Neural progenitor cell (in vitro differentiated cells): ENCODE measurements around the gene GPR82. TPM values are rescaled to one million over a fixed set of nuclear protein-coding genes. Genes with fewer than 3 reads are reported as not detected.

Experiments
- DNase-seq: peaks from one replicate; pipeline ENCODE4 v3.0.0-alpha.2; 2016; ENCODE audit warnings: low spot score
- H2AFZ ChIP-seq: fragments of 200-600 bp; sonication (generic); replicated peaks from 2 replicates; pipeline ENCODE4 v1.6.1; 2016; ENCODE audit warnings: antibody characterized with exemption
- H3F3A ChIP-seq: fragments of 200-600 bp; sonication (generic); 2 replicates; pipeline ENCODE4 v1.6.1; 2016; ENCODE audit warnings: antibody characterized with exemption, low read depth
- H3K27ac ChIP-seq: fragments of 200-600 bp; sonication (generic); 2 replicates; pipeline ENCODE4 v1.5.1; 2016; ENCODE audit warnings: mild to moderate bottlenecking
- H3K27me3 ChIP-seq: fragments of 200-600 bp; sonication (generic); 2 replicates; pipeline ENCODE4 v1.6.1; 2016; ENCODE audit warnings: mild to moderate bottlenecking, moderate library complexity
- H3K36me3 ChIP-seq: fragments of 200-600 bp; sonication (generic); 2 replicates; pipeline ENCODE4 v1.5.1; 2016
- H3K4me1 ChIP-seq: fragments of 200-600 bp; sonication (generic); 2 replicates; pipeline ENCODE4 v1.6.1; 2016; ENCODE audit warnings: mixed run types
- H3K4me2 ChIP-seq: fragments of 200-600 bp; sonication (generic); 2 replicates; pipeline ENCODE4 v1.6.1; 2016
- H3K4me3 ChIP-seq: fragments of 200-600 bp; sonication (generic); 2 replicates; pipeline ENCODE4 v1.5.1; 2016
- H3K79me2 ChIP-seq: fragments of 200-600 bp; sonication (generic); 2 replicates; pipeline ENCODE4 v1.6.1; 2016; ENCODE audit warnings: low read depth
- H3K9ac ChIP-seq: fragments of 200-600 bp; sonication (generic); 2 replicates; pipeline ENCODE4 v1.6.1; 2016
- H3K9me3 ChIP-seq: fragments of 200-600 bp; sonication (generic); 2 replicates; pipeline ENCODE4 v1.5.1; 2016; ENCODE audit warnings: low read depth
- H4K20me1 ChIP-seq: fragments of 200-600 bp; sonication (generic); 2 replicates; pipeline ENCODE4 v1.6.1; 2016; ENCODE audit warnings: low read depth
- H3K27ac Mint-ChIP-seq: 3 replicates; pipeline ENCODE4 v1.8.0; 2021; ENCODE audit warnings: mixed read lengths
- H3K27me3 Mint-ChIP-seq: 2 replicates; pipeline ENCODE4 v1.8.0; 2022; ENCODE audit warnings: low read depth, mild to moderate bottlenecking, inconsistent platforms, moderate library complexity, mixed read lengths; ENCODE audit not compliant: insufficient read depth
- H3K36me3 Mint-ChIP-seq: 3 replicates; pipeline ENCODE4 v1.8.0; 2021; ENCODE audit warnings: mixed read lengths
- H3K4me1 Mint-ChIP-seq: 3 replicates; pipeline ENCODE4 v1.8.0; 2021; ENCODE audit warnings: mixed read lengths
- H3K4me3 Mint-ChIP-seq: 3 replicates; pipeline ENCODE4 v1.8.0; 2021; ENCODE audit warnings: mild to moderate bottlenecking, moderate library complexity, mixed read lengths
- H3K9me3 Mint-ChIP-seq: 3 replicates; pipeline ENCODE4 v1.8.0; 2020; ENCODE audit warnings: mixed read lengths
- EZH2 ChIP-seq: fragments of 200-600 bp; sonication (generic); IDR thresholded peaks from 2 replicates; pipeline ENCODE4 v1.6.1; 2017; ENCODE audit warnings: antibody characterized with exemption, mild to moderate bottlenecking, moderate library complexity
- EZH2phosphoT487 ChIP-seq: fragments of 200-600 bp; sonication (generic); IDR thresholded peaks from 2 replicates; pipeline ENCODE4 v1.6.1; 2017; ENCODE audit warnings: antibody characterized with exemption
- total RNA-seq: library from RNA; depleted of rRNA; stranded (reverse); fragments of >200 nt; gene quantifications from 2 replicates; pipeline ENCODE4 v1.2.3, GENCODE V29; 2015; ENCODE audit warnings: low replicate concordance
- TF ChIP-seq, protein P1 (sequence below): fragments of 200-600 bp; sonication (generic); IDR thresholded peaks from 2 replicates; pipeline ENCODE4 v1.5.1; 2017; ENCODE audit warnings: antibody characterized with exemption, mild to moderate bottlenecking

GPR82 gene
- total RNA-seq, 1 donor from 2014 or later = not detected

DNA sequence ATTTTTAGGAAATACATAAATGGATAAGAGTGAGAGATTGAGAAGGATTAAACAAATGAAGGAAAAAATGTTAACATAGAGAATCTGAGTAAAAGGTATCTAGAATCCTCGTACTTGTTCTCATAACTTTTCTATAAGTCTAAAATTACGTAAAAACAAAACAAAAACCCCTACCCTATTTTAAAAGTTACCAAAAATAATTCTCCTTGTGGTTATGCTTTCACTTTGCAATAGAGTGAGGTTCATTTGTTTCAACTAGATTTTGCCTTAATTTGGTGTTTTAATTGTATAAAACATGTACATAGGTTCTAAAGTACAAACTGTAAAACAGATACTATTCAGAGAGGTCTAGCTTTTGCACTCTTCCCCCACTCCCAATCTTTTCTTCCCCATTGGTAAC is 39.0 kb upstream of the GPR82 start:
- no peak overlapping the region for H2AFZ ChIP-seq
- Mint-ChIP-seq H3K9me3 (peaks cover 3% of the 10 kb centered on the region), H3K36me3 (peaks cover 3% of the 10 kb centered on the region), H3K27ac (no peak overlapping the region), H3K27me3 (no peaks in the 10 kb centered on the region), H3K4me1 (no peaks in the 10 kb centered on the region), H3K4me3 (no peak overlapping the region)
- TF ChIP-seq, protein P1, sequence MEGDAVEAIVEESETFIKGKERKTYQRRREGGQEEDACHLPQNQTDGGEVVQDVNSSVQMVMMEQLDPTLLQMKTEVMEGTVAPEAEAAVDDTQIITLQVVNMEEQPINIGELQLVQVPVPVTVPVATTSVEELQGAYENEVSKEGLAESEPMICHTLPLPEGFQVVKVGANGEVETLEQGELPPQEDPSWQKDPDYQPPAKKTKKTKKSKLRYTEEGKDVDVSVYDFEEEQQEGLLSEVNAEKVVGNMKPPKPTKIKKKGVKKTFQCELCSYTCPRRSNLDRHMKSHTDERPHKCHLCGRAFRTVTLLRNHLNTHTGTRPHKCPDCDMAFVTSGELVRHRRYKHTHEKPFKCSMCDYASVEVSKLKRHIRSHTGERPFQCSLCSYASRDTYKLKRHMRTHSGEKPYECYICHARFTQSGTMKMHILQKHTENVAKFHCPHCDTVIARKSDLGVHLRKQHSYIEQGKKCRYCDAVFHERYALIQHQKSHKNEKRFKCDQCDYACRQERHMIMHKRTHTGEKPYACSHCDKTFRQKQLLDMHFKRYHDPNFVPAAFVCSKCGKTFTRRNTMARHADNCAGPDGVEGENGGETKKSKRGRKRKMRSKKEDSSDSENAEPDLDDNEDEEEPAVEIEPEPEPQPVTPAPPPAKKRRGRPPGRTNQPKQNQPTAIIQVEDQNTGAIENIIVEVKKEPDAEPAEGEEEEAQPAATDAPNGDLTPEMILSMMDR = no peak
- no peak overlapping the region for H3K9ac ChIP-seq
- H3F3A ChIP-seq = no peaks in the 10 kb centered on the region
- H3K27ac ChIP-seq = no peak overlapping the region
- H3K4me3 ChIP-seq = no peak overlapping the region
- H3K27me3 ChIP-seq = no peaks in the 10 kb centered on the region
- no peak for DNase-seq
- no peaks in the 10 kb centered on the region for H3K79me2 ChIP-seq
- H3K9me3 ChIP-seq = no peaks in the 10 kb centered on the region
- H3K36me3 ChIP-seq = no peaks in the 10 kb centered on the region
- no peaks in the 10 kb centered on the region for H4K20me1 ChIP-seq
- H3K4me2 ChIP-seq = no peak overlapping the region
- no peaks in the 10 kb centered on the region for H3K4me1 ChIP-seq

DNA sequence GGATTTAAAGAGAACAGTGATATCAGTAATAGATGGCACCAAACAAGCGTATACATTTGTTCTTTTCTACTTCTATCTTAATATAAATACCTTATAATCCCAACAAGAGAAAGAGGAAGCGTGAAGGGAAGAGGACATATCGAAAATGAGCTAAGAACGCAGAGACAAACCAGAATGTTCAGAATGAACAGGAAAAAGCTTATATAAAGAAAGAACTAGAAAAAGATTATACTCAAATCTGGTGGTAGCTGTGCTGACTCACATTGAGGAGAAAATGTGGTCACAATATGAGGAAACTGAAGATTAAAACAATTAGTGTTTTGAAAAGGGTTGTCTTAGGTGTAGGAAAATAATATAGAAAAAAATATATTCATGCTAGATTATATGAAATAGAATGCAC is 37.2 kb upstream of the GPR82 start:
- Histone ChIP-seq H3K4me3 (no peak overlapping the region), H3K36me3 (no peaks in the 10 kb centered on the region), H3F3A (no peaks in the 10 kb centered on the region), H3K27me3 (no peaks in the 10 kb centered on the region), H3K4me1 (no peaks in the 10 kb centered on the region), H3K79me2 (no peaks in the 10 kb centered on the region), H3K9me3 (no peaks in the 10 kb centered on the region), H3K9ac (no peak overlapping the region), H3K27ac (no peak overlapping the region), H4K20me1 (no peaks in the 10 kb centered on the region), H3K4me2 (no peak overlapping the region), H2AFZ (no peak overlapping the region)
- Mint-ChIP-seq H3K36me3 (no peaks in the 10 kb centered on the region), H3K27me3 (peaks cover under 1% of the 10 kb centered on the region), H3K4me3 (no peak overlapping the region), H3K27ac (no peak overlapping the region), H3K9me3 (no peaks in the 10 kb centered on the region), H3K4me1 (no peaks in the 10 kb centered on the region)
- no peak for DNase-seq
- TF ChIP-seq EZH2phosphoT487 = no peak
- TF ChIP-seq, protein P1 = no peak
- TF ChIP-seq EZH2 = no peak

DNA sequence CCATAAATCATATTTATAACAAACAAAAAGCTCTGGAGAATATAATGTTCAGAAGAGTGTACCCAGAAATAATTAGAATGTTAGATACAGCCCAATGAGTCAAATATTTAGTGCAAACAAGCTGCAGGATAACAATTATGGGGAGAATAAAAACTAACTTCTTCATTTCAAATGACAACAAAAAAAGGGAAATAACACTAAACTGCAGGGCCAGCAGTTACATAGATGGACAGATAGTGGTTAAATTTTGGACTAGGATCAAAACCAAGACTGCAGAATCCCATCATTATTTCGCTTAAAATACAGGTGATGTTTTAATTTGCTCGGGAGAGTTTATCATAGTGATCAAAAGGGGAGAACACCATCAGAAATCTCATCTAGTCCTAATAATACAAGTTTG is 35.8 kb upstream of the GPR82 start:
- Histone ChIP-seq H3K9ac (no peak overlapping the region), H3K4me1 (no peaks in the 10 kb centered on the region), H3K79me2 (no peaks in the 10 kb centered on the region), H3K9me3 (no peaks in the 10 kb centered on the region), H3K36me3 (no peaks in the 10 kb centered on the region), H3K27me3 (no peaks in the 10 kb centered on the region), H3K4me3 (no peak overlapping the region), H3F3A (no peaks in the 10 kb centered on the region), H3K27ac (no peak overlapping the region), H2AFZ (no peak overlapping the region), H3K4me2 (no peak overlapping the region), H4K20me1 (no peaks in the 10 kb centered on the region)
- Mint-ChIP-seq H3K4me1 (no peaks in the 10 kb centered on the region), H3K4me3 (no peak overlapping the region), H3K36me3 (no peaks in the 10 kb centered on the region), H3K27ac (no peak overlapping the region), H3K27me3 (peaks cover 2% of the 10 kb centered on the region), H3K9me3 (no peaks in the 10 kb centered on the region)
- DNase-seq = no peak
- TF ChIP-seq, protein P1 = no peak
- TF ChIP-seq EZH2phosphoT487 = no peak
- TF ChIP-seq EZH2 = no peak

DNA sequence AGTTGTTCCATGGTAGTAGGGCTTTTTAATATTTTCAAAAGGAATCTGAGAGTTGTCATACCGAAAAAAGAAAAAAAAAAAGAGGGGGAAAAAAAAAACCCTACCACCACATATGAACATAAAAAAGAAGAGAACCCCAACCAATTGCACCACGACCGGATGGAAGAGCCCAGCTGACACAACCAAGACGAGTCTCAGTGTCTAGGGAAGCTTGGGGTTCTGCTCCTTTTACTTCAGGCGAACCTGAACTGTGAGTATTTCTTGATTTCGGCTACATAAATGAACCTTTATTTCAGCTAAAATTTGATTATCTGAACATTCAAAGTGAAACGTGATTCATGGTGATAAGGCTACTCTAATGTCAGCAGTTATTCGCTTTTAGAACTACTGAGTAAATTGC is 35.1 kb upstream of the GPR82 start, which contains the start of gene GPR34:
TSS of gene GPR34 (plus strand) at position 139 of the 400 bp plus-strand sequence. CDS start 6,661 bp downstream, outside the sequence.
- H3K9ac ChIP-seq = no peak within 1 kb of the TSS
- no peak for DNase-seq
- no peaks in the 10 kb centered on the region for H3K79me2 ChIP-seq
- peaks cover 2% of the 10 kb centered on the region for H3K27me3 Mint-ChIP-seq
- H3K4me3 Mint-ChIP-seq = no peak within 1 kb of the TSS
- no peak within 1 kb of the TSS for H3K27ac Mint-ChIP-seq
- H3F3A ChIP-seq = no peaks in the 10 kb centered on the region
- TF ChIP-seq EZH2 = no peak
- no peak for TF ChIP-seq EZH2phosphoT487
- TF ChIP-seq, protein P1 = no peak
- H3K4me2 ChIP-seq = no peak within 1 kb of the TSS
- H3K27ac ChIP-seq = no peak within 1 kb of the TSS
- no peaks in the 10 kb centered on the region for H3K9me3 Mint-ChIP-seq
- no peaks in the 10 kb centered on the region for H3K9me3 ChIP-seq
- no peaks in the 10 kb centered on the region for H3K27me3 ChIP-seq
- H3K36me3 ChIP-seq = no peaks in the 10 kb centered on the region
- peaks cover 1% of the 10 kb centered on the region for H3K36me3 Mint-ChIP-seq
- no peak within 1 kb of the TSS for H2AFZ ChIP-seq
- H3K4me1 Mint-ChIP-seq = no peaks in the 10 kb centered on the region
- H3K4me1 ChIP-seq = no peaks in the 10 kb centered on the region
- no peaks in the 10 kb centered on the region for H4K20me1 ChIP-seq
- H3K4me3 ChIP-seq = no peak within 1 kb of the TSS
